Measurements from ENCODE around the gene PANK2.

The PANK2 gene

DNA sequence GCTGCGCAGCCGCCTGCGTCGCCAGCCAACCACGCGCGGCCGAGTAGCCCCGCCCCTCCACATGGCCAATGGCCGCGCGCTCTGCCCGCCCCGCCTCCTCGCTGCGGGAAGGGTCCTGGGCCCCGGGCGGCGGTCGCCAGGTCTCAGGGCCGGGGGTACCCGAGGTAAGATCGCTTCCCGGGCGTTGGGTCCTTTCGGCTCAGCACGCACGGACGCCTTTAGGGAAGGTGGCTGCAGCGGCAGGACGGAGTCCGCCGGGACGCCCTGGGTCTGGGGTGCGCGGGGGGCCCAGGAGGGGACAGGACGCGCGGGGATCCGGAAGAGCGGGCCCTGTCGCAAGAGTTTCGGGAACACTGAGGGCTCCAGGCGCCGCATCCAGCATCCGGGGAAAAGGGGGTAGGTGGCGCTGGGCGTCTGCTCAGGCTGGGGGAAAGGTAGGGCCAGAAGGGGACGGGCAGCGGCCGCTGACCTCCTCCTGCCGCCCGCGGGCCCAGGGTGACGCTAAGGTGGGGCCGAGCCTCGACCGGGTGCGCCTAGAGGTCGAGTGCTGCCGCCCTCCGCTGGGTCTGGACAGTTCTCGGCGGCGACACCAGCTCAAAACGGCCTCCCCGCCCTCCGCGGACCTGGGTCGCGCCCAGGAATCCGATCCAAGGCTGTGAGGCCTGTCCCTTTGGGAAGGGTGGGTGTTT is 42.3 kb upstream of the PANK2 start, which contains the start of gene MAVS:
MAVS (plus strand) TSS at position 95 of the 689 bp plus-strand sequence. CDS start 7,791 bp downstream, outside the sequence.
- H3K27ac ChIP-seq = peak within 1 kb of the TSS; percentile 87
- ChIA-PET CTCF (no interaction called here), POLR2A (ENCODE audit: low non-redundant PET) (no interaction called here)
- DNase-seq (ENCODE audit: low spot score) = peak; percentile 89
- TF ChIP-seq, protein P1, sequence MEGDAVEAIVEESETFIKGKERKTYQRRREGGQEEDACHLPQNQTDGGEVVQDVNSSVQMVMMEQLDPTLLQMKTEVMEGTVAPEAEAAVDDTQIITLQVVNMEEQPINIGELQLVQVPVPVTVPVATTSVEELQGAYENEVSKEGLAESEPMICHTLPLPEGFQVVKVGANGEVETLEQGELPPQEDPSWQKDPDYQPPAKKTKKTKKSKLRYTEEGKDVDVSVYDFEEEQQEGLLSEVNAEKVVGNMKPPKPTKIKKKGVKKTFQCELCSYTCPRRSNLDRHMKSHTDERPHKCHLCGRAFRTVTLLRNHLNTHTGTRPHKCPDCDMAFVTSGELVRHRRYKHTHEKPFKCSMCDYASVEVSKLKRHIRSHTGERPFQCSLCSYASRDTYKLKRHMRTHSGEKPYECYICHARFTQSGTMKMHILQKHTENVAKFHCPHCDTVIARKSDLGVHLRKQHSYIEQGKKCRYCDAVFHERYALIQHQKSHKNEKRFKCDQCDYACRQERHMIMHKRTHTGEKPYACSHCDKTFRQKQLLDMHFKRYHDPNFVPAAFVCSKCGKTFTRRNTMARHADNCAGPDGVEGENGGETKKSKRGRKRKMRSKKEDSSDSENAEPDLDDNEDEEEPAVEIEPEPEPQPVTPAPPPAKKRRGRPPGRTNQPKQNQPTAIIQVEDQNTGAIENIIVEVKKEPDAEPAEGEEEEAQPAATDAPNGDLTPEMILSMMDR (conservative IDR thresholded peaks at IDR 0.05; ENCODE audit: low read depth) = no peak; the same call in 1 of the 2 replicates

DNA sequence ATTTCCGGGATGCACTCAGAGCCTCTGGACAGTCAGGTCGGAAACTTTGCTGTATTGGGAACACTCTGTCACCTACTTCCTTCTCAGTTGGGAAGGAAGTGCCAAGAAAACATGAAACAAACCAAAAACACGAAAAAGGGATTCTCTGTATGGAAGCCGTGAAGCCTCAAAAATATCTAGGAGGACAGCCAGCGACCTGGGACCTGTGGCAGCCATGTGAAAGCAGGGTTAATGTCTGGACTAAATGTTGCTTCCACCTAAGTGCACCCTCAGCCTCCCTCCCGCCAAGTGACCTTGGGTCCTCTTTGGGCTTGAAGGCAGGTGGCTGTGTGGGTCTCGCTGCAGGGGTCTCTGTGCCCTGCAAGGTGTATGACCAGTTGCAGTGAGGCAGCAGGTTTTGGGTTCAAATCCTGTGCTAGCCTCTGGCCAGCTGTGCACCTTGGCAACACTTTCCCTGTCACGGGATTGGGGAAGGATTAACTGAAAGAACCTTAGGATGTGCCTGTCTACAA is 41.7 kb upstream of the PANK2 start:
- ChIA-PET CTCF (interaction anchor here (0.6 kb wide), 1 partner anchor 80 kb away, joined by 3 read pairs; the partner anchor contains the start of gene ADISSP), POLR2A (ENCODE audit: low non-redundant PET) (no interaction called here)
- DNase-seq (ENCODE audit: low spot score) = no peak
- H3K27ac ChIP-seq = peak overlapping the region; percentile 87
- TF ChIP-seq, protein P1 (conservative IDR thresholded peaks at IDR 0.05; ENCODE audit: low read depth) = no peak

DNA sequence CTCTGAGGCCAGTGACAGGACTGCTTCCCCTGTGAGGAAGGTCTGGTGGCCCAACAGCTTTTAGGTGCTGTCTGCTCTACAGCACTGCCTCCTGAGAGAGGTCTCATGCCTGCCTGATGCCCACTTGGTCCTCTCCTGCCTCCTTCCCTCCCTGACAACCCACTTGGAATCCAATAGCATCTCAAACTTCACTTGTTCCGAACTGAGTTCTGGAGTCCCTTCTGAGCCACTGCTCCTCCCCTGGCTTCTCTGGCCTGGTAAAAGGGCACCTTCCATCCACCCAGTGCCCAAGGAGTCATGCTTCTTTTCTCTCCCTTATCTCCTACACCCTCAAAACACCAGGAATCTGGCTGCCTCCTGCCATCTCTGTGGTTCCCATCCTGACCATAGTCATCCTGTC is 40.6 kb upstream of the PANK2 start:
- peak overlapping the region; percentile 87 for H3K27ac ChIP-seq
- ChIA-PET CTCF (no interaction called here), POLR2A (ENCODE audit: low non-redundant PET) (interaction anchor here (0.6 kb wide), 1 partner anchor 22 kb away, joined by 6 read pairs; no protein-coding TSS in a partner anchor)
- TF ChIP-seq, protein P1 (conservative IDR thresholded peaks at IDR 0.05; ENCODE audit: low read depth) = no peak
- no peak for DNase-seq (ENCODE audit: low spot score)

DNA sequence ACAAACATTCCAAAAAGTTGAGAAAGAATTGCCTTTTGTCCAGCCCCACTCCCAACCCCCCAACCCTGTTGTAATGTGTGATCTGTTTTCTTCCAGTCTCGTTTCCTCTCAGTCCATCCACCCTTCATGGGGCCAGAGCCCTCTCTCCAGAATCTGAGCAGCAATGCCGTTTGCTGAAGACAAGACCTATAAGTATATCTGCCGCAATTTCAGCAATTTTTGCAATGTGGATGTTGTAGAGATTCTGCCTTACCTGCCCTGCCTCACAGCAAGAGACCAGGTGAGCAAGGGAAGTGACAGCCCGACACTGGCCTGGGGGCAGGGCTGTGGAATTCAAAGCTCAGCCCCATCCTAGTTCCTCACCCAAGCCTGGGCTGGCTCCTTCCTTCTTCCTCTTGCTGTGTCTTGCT is 34.7 kb upstream of the PANK2 start:
- TF ChIP-seq, protein P1 (conservative IDR thresholded peaks at IDR 0.05; ENCODE audit: low read depth) = no peak
- peak overlapping the region; percentile 61 for H3K27ac ChIP-seq
- DNase-seq (ENCODE audit: low spot score) = no peak
- ChIA-PET POLR2A (ENCODE audit: low non-redundant PET) (interaction anchor here (0.7 to 0.8 kb wide), 2 partner anchors 22 to 34 kb away, joined by 6 to 8 read pairs; partner anchors contain the start of gene AP5S1), CTCF (interaction anchor here (0.6 to 1.8 kb wide), 12 partner anchors 25 to 232 kb away, joined by 3 to 11 read pairs (median 6); partner anchors contain the start of genes AP5S1 and CENPB)

DNA sequence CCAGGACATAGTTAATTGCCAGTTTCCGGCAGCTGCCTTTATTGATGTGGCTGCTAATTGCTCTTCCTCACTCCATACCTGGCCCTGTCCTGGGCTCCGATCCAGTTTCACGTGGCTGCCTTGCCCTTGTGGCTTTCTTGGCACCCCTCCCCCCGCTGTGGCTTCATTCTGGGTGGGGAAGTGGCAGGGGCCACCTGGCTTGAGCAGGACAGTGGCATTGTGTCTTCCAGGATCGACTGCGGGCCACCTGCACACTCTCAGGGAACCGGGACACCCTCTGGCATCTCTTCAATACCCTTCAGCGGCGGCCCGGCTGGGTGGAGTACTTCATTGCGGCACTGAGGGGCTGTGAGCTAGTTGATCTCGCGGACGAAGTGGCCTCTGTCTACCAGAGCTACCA is 31.8 kb upstream of the PANK2 start:
- no peak for DNase-seq (ENCODE audit: low spot score)
- ChIA-PET POLR2A (ENCODE audit: low non-redundant PET) (no interaction called here), CTCF (no interaction called here)
- TF ChIP-seq, protein P1 (conservative IDR thresholded peaks at IDR 0.05; ENCODE audit: low read depth) = no peak
- peak overlapping the region; percentile 1; the same call in 1 of the 2 replicates for H3K27ac ChIP-seq

DNA sequence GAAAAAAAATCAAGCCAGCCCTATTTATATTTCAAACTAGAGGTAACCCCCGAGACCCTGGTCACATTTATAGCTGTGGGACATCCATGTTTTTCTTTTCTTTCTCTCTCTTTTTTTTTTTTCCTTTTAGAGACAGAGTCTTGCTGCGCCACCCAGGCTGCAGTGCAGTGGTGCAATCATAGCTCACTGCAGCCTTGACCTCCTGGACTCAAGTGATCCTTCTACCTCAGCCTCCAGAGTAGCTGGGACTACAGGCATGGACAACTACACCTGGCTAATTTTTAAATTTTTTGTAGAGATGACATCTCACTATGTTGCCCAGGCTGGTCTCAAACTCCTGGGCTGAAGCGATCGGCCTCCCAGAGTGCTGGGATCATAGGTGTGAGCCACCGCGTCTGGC is 30.5 kb upstream of the PANK2 start:
- DNase-seq (ENCODE audit: low spot score) = no peak
- ChIA-PET CTCF (no interaction called here), POLR2A (ENCODE audit: low non-redundant PET) (no interaction called here)
- TF ChIP-seq, protein P1 (conservative IDR thresholded peaks at IDR 0.05; ENCODE audit: low read depth) = no peak
- no peak overlapping the region for H3K27ac ChIP-seq

All from RWPE1 (cell line).